ENCODE data around the gene ARRDC1. TPM values are rescaled to one million over a fixed set of nuclear protein-coding genes. Genes with fewer than 3 reads are reported as not detected.

The ARRDC1 gene
- total and polyA plus RNA-seq, 9 of the 15 experiments (the other 6 are each of a cell fraction or from before 2014, with no cell fraction given), result 0.21 to 45.3 (median 18.6) TPM

DNA sequence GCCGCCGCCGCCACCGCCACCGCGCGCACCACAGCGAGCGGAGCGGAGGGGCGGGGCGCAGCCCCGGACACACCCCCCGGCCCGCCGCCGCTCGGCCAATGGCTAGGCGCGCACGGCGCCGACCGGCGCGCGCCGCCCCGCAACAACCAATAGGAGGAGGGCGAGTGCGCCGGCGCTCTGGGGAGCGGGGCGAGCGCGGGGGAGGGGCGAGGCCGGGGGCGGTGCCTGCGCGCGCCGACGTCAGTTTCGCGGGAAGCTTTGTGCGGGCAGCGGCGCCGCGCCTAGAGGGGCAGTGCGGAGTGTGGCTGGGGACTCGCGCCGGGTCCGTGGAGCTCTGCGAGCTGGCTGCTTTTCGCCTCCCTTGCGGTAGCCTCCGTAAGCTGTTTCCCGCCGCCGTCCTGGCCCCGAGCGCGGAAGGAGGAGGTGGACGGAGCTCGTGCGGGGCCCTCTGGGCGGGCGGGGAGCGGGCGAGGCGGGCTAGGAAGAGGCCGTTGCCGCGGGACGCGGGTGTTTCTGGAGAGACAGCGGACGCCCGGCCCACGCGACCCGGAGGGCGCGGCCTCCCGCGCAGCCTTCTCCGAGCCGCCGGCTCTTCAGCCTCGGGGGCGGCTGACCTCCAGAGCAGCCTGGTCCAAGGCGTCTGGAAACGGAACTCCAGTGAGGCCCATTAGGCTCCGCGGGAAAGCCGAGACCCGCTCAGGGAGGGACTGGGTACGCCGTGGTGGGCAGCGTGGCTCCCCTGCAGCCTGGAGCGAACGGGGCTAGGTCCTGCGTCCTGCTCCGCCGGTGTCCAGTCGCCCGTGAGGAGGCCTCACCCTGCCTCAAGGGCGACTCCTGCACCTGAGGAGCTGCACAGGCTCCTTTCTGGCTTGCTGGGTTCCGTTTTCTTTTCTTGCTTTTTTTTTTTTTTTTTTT is 14.8 kb upstream of the ARRDC1 start, which contains the start of gene ZMYND19 (continued):
- no peak for TF ChIP-seq PPARD (CRISPR knock-in tag; IDR thresholded peaks at IDR 0.05)
- TF ChIP-seq FIP1L1 (IDR thresholded peaks at IDR 0.05; ENCODE audit: low read depth, low read length, poor library complexity, severe bottlenecking), result no peak
- no peak for TF ChIP-seq CREBBP (IDR thresholded peaks at IDR 0.05; ENCODE audit: low read depth, low read length)
- TF ChIP-seq, protein P1, sequence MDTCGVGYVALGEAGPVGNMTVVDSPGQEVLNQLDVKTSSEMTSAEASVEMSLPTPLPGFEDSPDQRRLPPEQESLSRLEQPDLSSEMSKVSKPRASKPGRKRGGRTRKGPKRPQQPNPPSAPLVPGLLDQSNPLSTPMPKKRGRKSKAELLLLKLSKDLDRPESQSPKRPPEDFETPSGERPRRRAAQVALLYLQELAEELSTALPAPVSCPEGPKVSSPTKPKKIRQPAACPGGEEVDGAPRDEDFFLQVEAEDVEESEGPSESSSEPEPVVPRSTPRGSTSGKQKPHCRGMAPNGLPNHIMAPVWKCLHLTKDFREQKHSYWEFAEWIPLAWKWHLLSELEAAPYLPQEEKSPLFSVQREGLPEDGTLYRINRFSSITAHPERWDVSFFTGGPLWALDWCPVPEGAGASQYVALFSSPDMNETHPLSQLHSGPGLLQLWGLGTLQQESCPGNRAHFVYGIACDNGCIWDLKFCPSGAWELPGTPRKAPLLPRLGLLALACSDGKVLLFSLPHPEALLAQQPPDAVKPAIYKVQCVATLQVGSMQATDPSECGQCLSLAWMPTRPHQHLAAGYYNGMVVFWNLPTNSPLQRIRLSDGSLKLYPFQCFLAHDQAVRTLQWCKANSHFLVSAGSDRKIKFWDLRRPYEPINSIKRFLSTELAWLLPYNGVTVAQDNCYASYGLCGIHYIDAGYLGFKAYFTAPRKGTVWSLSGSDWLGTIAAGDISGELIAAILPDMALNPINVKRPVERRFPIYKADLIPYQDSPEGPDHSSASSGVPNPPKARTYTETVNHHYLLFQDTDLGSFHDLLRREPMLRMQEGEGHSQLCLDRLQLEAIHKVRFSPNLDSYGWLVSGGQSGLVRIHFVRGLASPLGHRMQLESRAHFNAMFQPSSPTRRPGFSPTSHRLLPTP (IDR thresholded peaks at IDR 0.05; ENCODE audit: borderline replicate concordance, extremely low read depth, insufficient read length), result no peak
- no peak for TF ChIP-seq ZNF668 (CRISPR knock-in tag; IDR thresholded peaks at IDR 0.05)
- no peak for TF ChIP-seq MTA1 (IDR thresholded peaks at IDR 0.05; ENCODE audit: borderline replicate concordance)
- no peak for TF ChIP-seq ZNF12 (CRISPR knock-in tag; IDR thresholded peaks at IDR 0.05)
- TF ChIP-seq KDM1A (IDR thresholded peaks at IDR 0.05), result no peak
- TF ChIP-seq PHTF2 (CRISPR knock-in tag; IDR thresholded peaks at IDR 0.05), result no peak
- no peak for TF ChIP-seq HNRNPH1 (optimal IDR thresholded peaks at IDR 0.05; ENCODE audit: low read depth, low read length)
- TF ChIP-seq, protein P2, sequence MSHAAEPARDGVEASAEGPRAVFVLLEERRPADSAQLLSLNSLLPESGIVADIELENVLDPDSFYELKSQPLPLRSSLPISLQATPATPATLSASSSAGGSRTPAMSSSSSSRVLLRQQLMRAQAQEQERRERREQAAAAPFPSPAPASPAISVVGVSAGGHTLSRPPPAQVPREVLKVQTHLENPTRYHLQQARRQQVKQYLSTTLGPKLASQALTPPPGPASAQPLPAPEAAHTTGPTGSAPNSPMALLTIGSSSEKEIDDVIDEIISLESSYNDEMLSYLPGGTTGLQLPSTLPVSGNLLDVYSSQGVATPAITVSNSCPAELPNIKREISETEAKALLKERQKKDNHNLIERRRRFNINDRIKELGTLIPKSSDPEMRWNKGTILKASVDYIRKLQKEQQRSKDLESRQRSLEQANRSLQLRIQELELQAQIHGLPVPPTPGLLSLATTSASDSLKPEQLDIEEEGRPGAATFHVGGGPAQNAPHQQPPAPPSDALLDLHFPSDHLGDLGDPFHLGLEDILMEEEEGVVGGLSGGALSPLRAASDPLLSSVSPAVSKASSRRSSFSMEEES (CRISPR knock-in tag; IDR thresholded peaks at IDR 0.05), result no peak
- TF ChIP-seq ESRRA (IDR thresholded peaks at IDR 0.05; ENCODE audit: borderline replicate concordance, low read depth), result no peak
- TF ChIP-seq, protein P3, sequence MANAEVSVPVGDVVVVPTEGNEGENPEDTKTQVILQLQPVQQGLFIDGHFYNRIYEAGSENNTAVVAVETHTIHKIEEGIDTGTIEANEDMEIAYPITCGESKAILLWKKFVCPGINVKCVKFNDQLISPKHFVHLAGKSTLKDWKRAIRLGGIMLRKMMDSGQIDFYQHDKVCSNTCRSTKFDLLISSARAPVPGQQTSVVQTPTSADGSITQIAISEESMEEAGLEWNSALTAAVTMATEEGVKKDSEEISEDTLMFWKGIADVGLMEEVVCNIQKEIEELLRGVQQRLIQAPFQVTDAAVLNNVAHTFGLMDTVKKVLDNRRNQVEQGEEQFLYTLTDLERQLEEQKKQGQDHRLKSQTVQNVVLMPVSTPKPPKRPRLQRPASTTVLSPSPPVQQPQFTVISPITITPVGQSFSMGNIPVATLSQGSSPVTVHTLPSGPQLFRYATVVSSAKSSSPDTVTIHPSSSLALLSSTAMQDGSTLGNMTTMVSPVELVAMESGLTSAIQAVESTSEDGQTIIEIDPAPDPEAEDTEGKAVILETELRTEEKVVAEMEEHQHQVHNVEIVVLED (CRISPR knock-in tag; IDR thresholded peaks at IDR 0.05), result peak; percentile 80
- TF ChIP-seq TAF9B (IDR thresholded peaks at IDR 0.05; ENCODE audit: partially characterized antibody), result no peak
- no peak for TF ChIP-seq BRF1 (IDR thresholded peaks at IDR 0.05; ENCODE audit: borderline replicate concordance, extremely low read depth, insufficient read length)
- TF ChIP-seq ZNF766 (CRISPR knock-in tag; conservative IDR thresholded peaks at IDR 0.05), result no peak
- no peak for TF ChIP-seq CSDE1 (IDR thresholded peaks at IDR 0.05)
- no peak for TF ChIP-seq TARDBP (IDR thresholded peaks at IDR 0.05)
- peak; percentile 37 for TF ChIP-seq TBP (optimal IDR thresholded peaks at IDR 0.05; ENCODE audit: low read depth, low read length)
- TF ChIP-seq THRAP3 (IDR thresholded peaks at IDR 0.05; ENCODE audit: borderline replicate concordance), result no peak
- TF ChIP-seq GTF2E2 (tag; IDR thresholded peaks at IDR 0.05), result no peak

Measured in K562 (cell line).